B cell (primary cell): ENCODE measurements around the gene MCTP1. TPM values are rescaled to one million over a fixed set of nuclear protein-coding genes. Genes with fewer than 3 reads are reported as not detected.

Experiments used
- ATAC-seq: fragments of 200-7000 bp; cut with Tn5 transposase; one replicate; pipeline ENCODE4 v1.10.0; 2021; ENCODE audit warnings: low read depth, mild to moderate bottlenecking, moderate number of reproducible peaks, moderate library complexity
- CTCF ChIA-PET: fragments of 350-600 bp; sonication (Branson Sonifier 250); formaldehyde crosslinking; loops from one replicate; lab custom pipeline; 2021; ENCODE audit warnings: antibody characterized with exemption, inconsistent platforms; lab: Charles Lee
- POLR2A ChIA-PET: fragments of 350-600 bp; sonication (Branson Sonifier 250); formaldehyde crosslinking; loops from one replicate; lab custom pipeline; 2021; ENCODE audit warnings: antibody characterized with exemption; lab: Charles Lee
- DNase-seq: peaks from one replicate; pipeline ENCODE4 v3.0.0; 2013
- H2AFZ ChIP-seq: 2 replicates; pipeline ENCODE4 v1.6.1; 2012; ENCODE audit warnings: mild to moderate bottlenecking, low read depth, low read length; ENCODE audit not compliant: insufficient read depth, poor library complexity, severe bottlenecking
- H3K27ac ChIP-seq, 2 donors: 1 replicate in 1 of 2; 2 replicates in 1 of 2; pipeline ENCODE4 v1.5.1; 2012 to 2013; ENCODE audit warnings: low read length in 2 of 2, mild to moderate bottlenecking in 2 of 2, moderate library complexity in 1 of 2
- H3K27me3 ChIP-seq, 4 experiments: fragments of 200-600 bp in 1 of 4; sonication (generic) in 1 of 4; replicated peaks in 1 of 4; 1 replicate in 2 of 4; 2 replicates in 2 of 4; pipeline versions ENCODE4 v1.6.1 to v1.7.0; 2013 to 2016; ENCODE audit warnings: low read length in 3 of 4, mild to moderate bottlenecking in 2 of 4, mixed read lengths in 1 of 4, moderate library complexity in 1 of 4; ENCODE audit not compliant: insufficient read depth in 4 of 4, control insufficient read depth in 3 of 4; ENCODE audit errors: control extremely low read depth in 1 of 4
- H3K36me3 ChIP-seq, 2 experiments: replicated peaks in 1 of 2; 1 replicate in 1 of 2; 2 replicates in 1 of 2; pipeline versions ENCODE4 v1.6.1 to v1.7.1; 2013; ENCODE audit warnings: low read length in 1 of 2; ENCODE audit not compliant: insufficient read depth in 2 of 2, control insufficient read depth in 1 of 2; ENCODE audit errors: control extremely low read depth in 1 of 2, extremely low read depth in 1 of 2
- H3K4me1 ChIP-seq, 2 donors: fragments of 200-600 bp in 1 of 2; sonication (generic) in 1 of 2; 1 replicate in 1 of 2; 2 replicates in 1 of 2; pipeline versions ENCODE4 v1.5.1 to v1.6.1; 2013 to 2017; ENCODE audit warnings: low read length in 2 of 2; ENCODE audit not compliant: control insufficient read depth in 2 of 2, insufficient read depth in 2 of 2
- H3K4me2 ChIP-seq: replicated peaks from 2 replicates; pipeline ENCODE3; 2012; ENCODE audit warnings: mild to moderate bottlenecking, low read depth, low read length; ENCODE audit not compliant: poor library complexity, severe bottlenecking
- H3K4me3 ChIP-seq, 5 experiments: fragments of 200-600 bp in 1 of 5; sonication (generic) in 1 of 5; 1 replicate in 3 of 5; 2 replicates in 2 of 5; pipeline versions ENCODE4 v1.5.1 to v1.7.0; 2011 to 2016; ENCODE audit warnings: low read length in 4 of 5, mild to moderate bottlenecking in 4 of 5, low read depth in 2 of 5, control low read depth in 1 of 5, moderate library complexity in 1 of 5; ENCODE audit not compliant: insufficient read depth in 1 of 5; ENCODE audit errors: control extremely low read depth in 1 of 5, extremely low read depth in 1 of 5
- H3K79me2 ChIP-seq: fragments of 200-600 bp; sonication (generic); one replicate; pipeline ENCODE4 v1.6.0; 2016; ENCODE audit warnings: low read length; ENCODE audit not compliant: control insufficient read depth, insufficient read depth
- H3K9ac ChIP-seq: fragments of 200-600 bp; sonication (generic); 2 replicates; pipeline ENCODE4 v1.6.1; 2017; ENCODE audit warnings: mild to moderate bottlenecking, low read length, moderate library complexity
- H3K9me3 ChIP-seq, 3 donors: one replicate each; pipeline versions ENCODE4 v1.6.1 to v1.7.1; 2013; ENCODE audit warnings: low read length in 2 of 3; ENCODE audit not compliant: control insufficient read depth in 2 of 3, insufficient read depth in 1 of 3; ENCODE audit errors: control extremely low read depth in 1 of 3
- H4K20me1 ChIP-seq: 2 replicates; pipeline ENCODE4 v1.6.0; 2012; ENCODE audit warnings: mild to moderate bottlenecking, low read length; ENCODE audit not compliant: insufficient read depth, control insufficient read depth, poor library complexity, severe bottlenecking
- H3K27ac Mint-ChIP-seq: one replicate; pipeline ENCODE4 v1.8.0; 2021; ENCODE audit warnings: mixed read lengths
- H3K27me3 Mint-ChIP-seq: one replicate; pipeline ENCODE4 v1.8.0; 2021; ENCODE audit warnings: mixed read lengths
- H3K4me1 Mint-ChIP-seq: one replicate; pipeline ENCODE4 v1.8.0; 2021; ENCODE audit warnings: mixed read lengths
- H3K4me3 Mint-ChIP-seq: one replicate; pipeline ENCODE4 v1.8.0; 2021; ENCODE audit warnings: mixed read lengths
- H3K9me3 Mint-ChIP-seq: one replicate; pipeline ENCODE4 v1.8.0; 2022; ENCODE audit warnings: mixed read lengths; ENCODE audit not compliant: insufficient read depth
- EZH2 ChIP-seq: IDR thresholded peaks from 2 replicates; pipeline ENCODE4 v1.6.1; 2012; ENCODE audit warnings: borderline replicate concordance, low read depth, mild to moderate bottlenecking, moderate library complexity, low read length; ENCODE audit not compliant: insufficient read depth, poor library complexity, severe bottlenecking
- WGBS: methylation state at CpG from one replicate; pipeline ENCODE4 v1.1.5; 2013; ENCODE audit warnings: missing lambda C conversion rate; ENCODE audit not compliant: insufficient coverage; 5-methylcytosine and 5-hydroxymethylcytosine counted together
- intact Hi-C: fragments of 100-400 bp; cut with micrococcal nuclease; formaldehyde crosslinking; loops from one replicate; pipeline ENCODE4 v1.10.0; 2022
- polyA plus RNA-seq: library from polyadenylated mRNA; depleted of rRNA; stranded (reverse); fragments of >200 nt; gene quantifications from 2 replicates; pipeline ENCODE4 v1.2.3, GENCODE V29; 2012
- total RNA-seq, 2 donors: library from RNA; stranded (reverse); fragments of 120-200 nt in 1 of 2; gene quantifications; 1 replicate in 1 of 2; 2 replicates in 1 of 2; pipeline versions ENCODE4 v1.2.3 to v1.2.4, GENCODE V29; 2013 to 2022
- TF ChIP-seq, protein P1 (sequence below): fragments of 200-600 bp; IDR thresholded peaks from one replicate; pipeline ENCODE4 v1.8.0; 2022; ENCODE audit warnings: antibody characterized with exemption, mild to moderate bottlenecking

MCTP1 gene
- total and polyA plus RNA-seq, 2 donors (not counting 1 experiment from before 2014, with no cell fraction given): 0.42 to 2.5 TPM

DNA sequence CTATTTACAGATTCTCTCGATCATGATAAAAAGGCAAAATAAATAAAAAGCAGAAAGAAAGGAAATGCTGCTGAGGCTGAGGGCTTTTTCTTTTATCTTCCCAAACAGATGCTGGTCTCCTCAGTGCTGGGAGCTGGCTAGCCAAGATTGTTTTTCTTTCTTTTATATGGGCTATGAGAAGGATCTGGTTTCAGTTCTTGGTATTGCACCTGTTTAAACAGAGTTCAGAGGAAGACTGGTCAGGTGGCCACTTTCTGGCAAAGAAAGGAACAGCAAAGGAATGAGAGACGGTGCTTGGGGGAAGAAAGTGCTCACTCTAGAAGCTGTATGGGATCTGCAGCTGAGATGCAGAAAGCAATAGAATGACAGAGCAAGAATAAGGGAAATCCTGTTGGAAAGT is 577.5 kb downstream of the MCTP1 start:
- peaks cover 8% of the 10 kb centered on the region for H3K4me1 Mint-ChIP-seq
- Histone ChIP-seq H3K9ac (no peak overlapping the region), H3K9me3 (no peaks in the 10 kb centered on the region), H3K27ac (no peak overlapping the region), H3K4me3 (no peak overlapping the region), H3K79me2 (no peaks in the 10 kb centered on the region), H3K36me3 (peaks cover 1 to 23% of the 10 kb centered on the region in 2 experiments), H4K20me1 (no peaks in the 10 kb centered on the region), H3K27me3 (no peaks in the 10 kb centered on the region), H3K4me2 (no peak overlapping the region), H2AFZ (no peak overlapping the region), H3K4me1 (peaks cover 5 to 7% of the 10 kb centered on the region in 2 donors)
- no peaks in the 10 kb centered on the region for H3K9me3 Mint-ChIP-seq
- ChIA-PET POLR2A (no interaction called here), CTCF (interaction anchor here (1.6 kb wide), 1 partner anchor 30 kb away, joined by 3 read pairs; no protein-coding TSS in a partner anchor)
- H3K27ac Mint-ChIP-seq: no peak overlapping the region
- WGBS: 0% methylated on average over 1 of the region's 2 CpGs
- intact Hi-C loops: no loop called here
- no peak for ATAC-seq
- TF ChIP-seq EZH2: no peak
- TF ChIP-seq, protein P1, sequence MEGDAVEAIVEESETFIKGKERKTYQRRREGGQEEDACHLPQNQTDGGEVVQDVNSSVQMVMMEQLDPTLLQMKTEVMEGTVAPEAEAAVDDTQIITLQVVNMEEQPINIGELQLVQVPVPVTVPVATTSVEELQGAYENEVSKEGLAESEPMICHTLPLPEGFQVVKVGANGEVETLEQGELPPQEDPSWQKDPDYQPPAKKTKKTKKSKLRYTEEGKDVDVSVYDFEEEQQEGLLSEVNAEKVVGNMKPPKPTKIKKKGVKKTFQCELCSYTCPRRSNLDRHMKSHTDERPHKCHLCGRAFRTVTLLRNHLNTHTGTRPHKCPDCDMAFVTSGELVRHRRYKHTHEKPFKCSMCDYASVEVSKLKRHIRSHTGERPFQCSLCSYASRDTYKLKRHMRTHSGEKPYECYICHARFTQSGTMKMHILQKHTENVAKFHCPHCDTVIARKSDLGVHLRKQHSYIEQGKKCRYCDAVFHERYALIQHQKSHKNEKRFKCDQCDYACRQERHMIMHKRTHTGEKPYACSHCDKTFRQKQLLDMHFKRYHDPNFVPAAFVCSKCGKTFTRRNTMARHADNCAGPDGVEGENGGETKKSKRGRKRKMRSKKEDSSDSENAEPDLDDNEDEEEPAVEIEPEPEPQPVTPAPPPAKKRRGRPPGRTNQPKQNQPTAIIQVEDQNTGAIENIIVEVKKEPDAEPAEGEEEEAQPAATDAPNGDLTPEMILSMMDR: no peak
- no peaks in the 10 kb centered on the region for H3K27me3 Mint-ChIP-seq
- DNase-seq: no peak
- H3K4me3 Mint-ChIP-seq: no peak overlapping the region

DNA sequence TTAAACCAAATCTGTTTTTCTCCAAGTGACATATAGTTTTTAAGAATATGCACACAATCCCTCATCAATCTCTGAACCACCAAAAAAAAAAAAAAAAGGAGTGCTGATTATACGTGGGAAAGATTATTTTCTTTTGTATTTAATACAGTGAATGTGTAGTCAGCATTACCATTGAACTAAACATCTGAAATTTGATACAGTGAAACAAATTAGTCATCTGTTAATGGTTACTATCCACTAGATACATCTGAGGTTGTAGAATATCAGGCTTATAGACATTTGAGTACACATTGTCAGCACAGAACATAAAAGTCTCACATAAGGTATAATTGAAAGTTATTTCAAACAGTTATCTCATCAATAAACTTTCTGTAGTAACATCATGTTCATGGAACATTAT is 579.5 kb downstream of the MCTP1 start:
- DNase-seq (no peak), ATAC-seq (no peak)
- no peaks in the 10 kb centered on the region for H3K9me3 Mint-ChIP-seq
- no peak overlapping the region for H3K4me2 ChIP-seq
- ChIA-PET POLR2A (no interaction called here), CTCF (no interaction called here)
- TF ChIP-seq, protein P1: no peak
- TF ChIP-seq EZH2: no peak
- intact Hi-C loops: no loop called here
- H3K4me1 Mint-ChIP-seq: peaks cover 16% of the 10 kb centered on the region
- no peak overlapping the region for H3K27ac Mint-ChIP-seq
- no peaks in the 10 kb centered on the region for H3K9me3 ChIP-seq
- no peaks in the 10 kb centered on the region for H4K20me1 ChIP-seq
- H3K4me3 ChIP-seq: no peak overlapping the region
- no peak overlapping the region for H3K9ac ChIP-seq
- peaks cover 0 to 15% of the 10 kb centered on the region in 2 experiments for H3K36me3 ChIP-seq
- WGBS: no CpG with 5 or more reads among the region's 1 CpG
- no peaks in the 10 kb centered on the region for H3K27me3 Mint-ChIP-seq
- no peaks in the 10 kb centered on the region for H3K79me2 ChIP-seq
- H3K27ac ChIP-seq: no peak overlapping the region
- H2AFZ ChIP-seq: no peak overlapping the region
- H3K27me3 ChIP-seq: no peaks in the 10 kb centered on the region
- H3K4me1 ChIP-seq: peaks cover 5 to 10% of the 10 kb centered on the region in 2 donors
- H3K4me3 Mint-ChIP-seq: no peak overlapping the region
